Uterus (tissue), 4 donors: Measurements from ENCODE around the gene ARRDC3. TPM values are rescaled to one million over a fixed set of nuclear protein-coding genes. Genes with fewer than 3 reads are reported as not detected.
"Not testable (repeated sequence)": the region's sequence is repeated elsewhere in the genome, so short reads cannot be mapped to it uniquely, and the experiment has no call there.

ENCODE experiments used
- DNase-seq, 2 donors: peaks; one replicate each; pipeline ENCODE4 v3.0.0-alpha.2; 2019 to 2020
- H3K27ac ChIP-seq, 2 donors: fragments of 200-600 bp; sonication (generic); 1 replicate in 1 of 2; 2 replicates in 1 of 2; pipeline ENCODE4 v1.5.1; 2016 to 2018
- H3K27me3 ChIP-seq, 2 donors: fragments of 200-600 bp; sonication (generic); one replicate each; pipeline ENCODE4 v1.5.1; 2018 to 2019; ENCODE audit warnings: control low read depth in 1 of 2
- H3K36me3 ChIP-seq, 2 donors: fragments of 200-600 bp; sonication (generic); one replicate each; pipeline ENCODE4 v1.5.1; 2019; ENCODE audit warnings: control low read depth in 1 of 2
- H3K4me1 ChIP-seq, 2 donors: fragments of 200-600 bp; sonication (generic); one replicate each; pipeline ENCODE4 v1.5.1; 2018 to 2019; ENCODE audit warnings: control low read depth in 1 of 2
- H3K4me3 ChIP-seq, 2 donors: fragments of 200-600 bp; sonication (generic); 1 replicate in 1 of 2; 2 replicates in 1 of 2; pipeline ENCODE4 v1.5.1; 2018 to 2019; ENCODE audit warnings: mild to moderate bottlenecking in 1 of 2
- H3K9me3 ChIP-seq, 2 donors: fragments of 200-600 bp; sonication (generic); one replicate each; pipeline ENCODE4 v1.5.1; 2019; ENCODE audit warnings: control low read depth in 1 of 2
- POLR2A ChIP-seq, 2 donors: fragments of 450-650 bp; IDR thresholded peaks; one replicate each; pipeline ENCODE4 v1.6.1; 2016; ENCODE audit warnings: antibody characterized with exemption in 2 of 2, mild to moderate bottlenecking in 1 of 2, moderate library complexity in 1 of 2
- intact Hi-C: fragments of 100-400 bp; cut with DNase I; formaldehyde crosslinking; loops from one replicate; pipeline ENCODE4 v1.15.1; 2023; ENCODE audit warnings: low total_unique reads
- total RNA-seq, 4 donors: library from RNA; depleted of rRNA in 3 of 4; stranded (reverse); fragments of >200 nt in 3 of 4; gene quantifications; one replicate each; pipeline versions ENCODE4 v1.1.0 to v1.2.4, GENCODE V29; 2014 to 2023
- TF ChIP-seq, protein P1 (sequence below), 4 experiments: fragments of 200-600 bp in 2 of 4; fragments of 450-650 bp in 2 of 4; sonication (generic) in 2 of 4; IDR thresholded peaks; one replicate each; pipeline ENCODE4 v1.5.1; 2016 to 2019; ENCODE audit warnings: antibody characterized with exemption in 4 of 4, mild to moderate bottlenecking in 2 of 4, moderate library complexity in 1 of 4
- donor health status: DM: yes; HTN: yes; CAD: no.

Gene ARRDC3
- total RNA-seq, 4 donors from 2014 or later, result 11.5 to 237 (median 38.6) TPM

DNA sequence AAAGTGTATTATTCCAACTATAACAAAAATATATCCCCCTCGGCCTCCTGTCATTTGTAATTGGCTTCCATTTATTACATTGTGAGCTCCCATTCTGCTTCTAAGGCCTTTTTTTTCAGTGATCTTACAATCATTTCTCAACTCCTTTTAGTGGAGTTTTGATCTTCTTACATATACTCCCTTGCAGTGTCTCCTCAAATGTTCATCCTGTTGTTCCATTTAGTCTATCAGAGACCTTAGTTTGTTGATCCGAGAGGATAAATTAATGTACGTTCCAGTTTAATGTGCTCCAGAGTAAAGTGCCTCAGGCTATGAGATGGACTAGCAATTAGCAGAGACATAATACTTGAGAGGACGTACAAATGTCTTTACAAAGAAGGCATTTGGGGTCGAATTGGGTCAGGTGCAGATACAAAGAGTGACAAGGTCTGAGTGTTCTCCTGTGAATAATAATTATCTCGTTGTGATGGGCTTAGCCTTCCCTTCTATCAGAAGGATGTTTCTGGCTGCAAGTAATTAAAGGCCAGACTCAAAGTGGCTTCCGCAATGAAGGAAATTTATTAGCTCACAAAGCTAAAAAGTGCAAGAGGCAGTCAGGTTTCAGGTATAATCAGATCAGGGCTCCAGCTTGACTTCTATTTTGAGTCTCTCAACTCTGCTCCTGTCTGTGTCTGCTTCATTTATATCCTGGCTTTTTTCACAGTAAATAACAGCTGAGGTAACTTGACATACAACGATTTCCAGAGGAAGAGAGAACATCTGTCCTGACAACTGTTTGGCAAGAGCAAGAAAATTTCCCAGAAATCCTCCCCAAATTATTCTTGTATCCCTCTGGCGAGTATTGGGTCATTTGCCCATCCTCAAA, 30.1 kb downstream of the ARRDC3 start:
- Histone ChIP-seq H3K4me3 (no peak overlapping the region), H3K36me3 (no peaks in the 10 kb centered on the region), H3K4me1 (no peaks in the 10 kb centered on the region), H3K27ac (no peak overlapping the region), H3K9me3 (no peaks in the 10 kb centered on the region), H3K27me3 (no peaks in the 10 kb centered on the region)
- TF ChIP-seq POLR2A (IDR thresholded peaks at IDR 0.05), result no peak
- TF ChIP-seq, protein P1, sequence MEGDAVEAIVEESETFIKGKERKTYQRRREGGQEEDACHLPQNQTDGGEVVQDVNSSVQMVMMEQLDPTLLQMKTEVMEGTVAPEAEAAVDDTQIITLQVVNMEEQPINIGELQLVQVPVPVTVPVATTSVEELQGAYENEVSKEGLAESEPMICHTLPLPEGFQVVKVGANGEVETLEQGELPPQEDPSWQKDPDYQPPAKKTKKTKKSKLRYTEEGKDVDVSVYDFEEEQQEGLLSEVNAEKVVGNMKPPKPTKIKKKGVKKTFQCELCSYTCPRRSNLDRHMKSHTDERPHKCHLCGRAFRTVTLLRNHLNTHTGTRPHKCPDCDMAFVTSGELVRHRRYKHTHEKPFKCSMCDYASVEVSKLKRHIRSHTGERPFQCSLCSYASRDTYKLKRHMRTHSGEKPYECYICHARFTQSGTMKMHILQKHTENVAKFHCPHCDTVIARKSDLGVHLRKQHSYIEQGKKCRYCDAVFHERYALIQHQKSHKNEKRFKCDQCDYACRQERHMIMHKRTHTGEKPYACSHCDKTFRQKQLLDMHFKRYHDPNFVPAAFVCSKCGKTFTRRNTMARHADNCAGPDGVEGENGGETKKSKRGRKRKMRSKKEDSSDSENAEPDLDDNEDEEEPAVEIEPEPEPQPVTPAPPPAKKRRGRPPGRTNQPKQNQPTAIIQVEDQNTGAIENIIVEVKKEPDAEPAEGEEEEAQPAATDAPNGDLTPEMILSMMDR (IDR thresholded peaks at IDR 0.05), result no peak
- intact Hi-C loops, result no loop called here
- DNase-seq, result no peak

DNA sequence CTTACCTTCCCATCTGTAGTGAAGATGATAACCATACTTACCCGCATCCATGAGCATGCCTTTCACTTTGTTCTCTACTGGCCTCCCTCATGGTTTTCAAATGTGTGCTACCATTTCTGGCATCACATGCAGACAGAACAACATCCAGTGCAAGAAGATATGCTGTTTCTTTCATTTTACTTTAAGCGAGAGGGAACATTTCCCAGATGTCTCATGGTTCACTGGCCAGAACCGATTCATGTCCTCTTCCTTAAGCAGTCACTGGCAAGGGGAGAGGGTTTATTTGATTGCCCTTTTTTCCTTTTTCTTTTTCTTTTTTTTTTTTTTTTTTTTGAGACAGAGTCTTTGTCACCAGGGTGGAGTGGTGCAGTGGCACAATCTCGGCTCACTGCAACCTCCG, 37.7 kb downstream of the ARRDC3 start:
- H3K27me3 ChIP-seq, result no peaks in the 10 kb centered on the region
- TF ChIP-seq, protein P1 (IDR thresholded peaks at IDR 0.05), result no peak
- TF ChIP-seq POLR2A (IDR thresholded peaks at IDR 0.05), result no peak
- H3K36me3 ChIP-seq, result no peaks in the 10 kb centered on the region
- DNase-seq, result no peak
- no peak overlapping the region for H3K4me3 ChIP-seq
- H3K27ac ChIP-seq, result no peak overlapping the region
- no peaks in the 10 kb centered on the region for H3K4me1 ChIP-seq
- H3K9me3 ChIP-seq, result no peaks in the 10 kb centered on the region
- intact Hi-C loops, result no loop called here

DNA sequence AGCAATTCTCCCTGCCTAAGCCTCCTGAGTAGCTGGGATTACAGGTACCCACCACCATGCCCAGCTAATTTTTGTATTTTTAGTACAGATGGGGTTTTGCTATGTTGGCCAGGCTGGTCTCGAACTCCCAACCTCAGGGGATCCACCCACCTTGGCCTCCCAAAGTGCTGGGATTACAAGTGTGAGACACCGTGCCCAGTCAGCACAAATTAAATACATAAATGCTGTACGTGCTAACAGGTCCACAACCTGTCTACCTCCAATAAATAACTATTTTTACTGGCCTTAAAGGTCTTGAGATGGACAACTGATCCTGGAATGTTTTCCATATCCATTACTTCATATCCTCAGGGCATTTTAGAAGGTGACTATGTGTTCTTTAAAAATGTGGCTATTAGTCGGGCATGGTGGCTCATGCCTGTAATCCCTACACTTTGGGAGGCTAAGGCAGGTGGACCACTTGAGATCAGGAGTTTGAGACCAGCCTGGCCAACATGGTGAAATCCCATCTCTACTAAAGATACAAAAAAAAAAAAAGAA, 38.4 kb downstream of the ARRDC3 start:
- H3K9me3 ChIP-seq, DNase-seq, intact Hi-C loops, H3K27ac ChIP-seq, H3K4me1 ChIP-seq, H3K27me3 ChIP-seq, H3K4me3 ChIP-seq, H3K36me3 ChIP-seq: not testable (repeated sequence)

DNA sequence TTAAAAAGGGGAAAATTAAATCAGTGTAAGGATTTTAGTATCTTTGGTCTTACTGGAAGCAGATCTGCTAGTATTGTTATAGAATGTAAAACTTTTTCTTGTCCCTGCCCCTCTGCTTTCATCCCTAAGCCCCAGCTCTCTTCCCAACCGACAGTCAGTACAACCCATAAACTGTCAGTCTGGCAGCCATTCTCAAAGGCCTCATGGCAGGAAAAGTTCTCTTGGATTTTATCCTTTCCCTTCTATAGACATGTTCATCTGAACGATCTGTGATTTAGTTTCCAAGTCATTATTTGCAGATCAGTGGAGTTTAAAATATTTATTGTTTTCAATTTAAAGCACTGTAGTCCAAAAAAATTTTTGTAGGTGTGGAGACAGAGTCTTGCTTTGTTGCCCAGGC, 39.2 kb downstream of the ARRDC3 start:
- no peak overlapping the region for H3K27ac ChIP-seq
- intact Hi-C loops, result no loop called here
- DNase-seq, result no peak

DNA sequence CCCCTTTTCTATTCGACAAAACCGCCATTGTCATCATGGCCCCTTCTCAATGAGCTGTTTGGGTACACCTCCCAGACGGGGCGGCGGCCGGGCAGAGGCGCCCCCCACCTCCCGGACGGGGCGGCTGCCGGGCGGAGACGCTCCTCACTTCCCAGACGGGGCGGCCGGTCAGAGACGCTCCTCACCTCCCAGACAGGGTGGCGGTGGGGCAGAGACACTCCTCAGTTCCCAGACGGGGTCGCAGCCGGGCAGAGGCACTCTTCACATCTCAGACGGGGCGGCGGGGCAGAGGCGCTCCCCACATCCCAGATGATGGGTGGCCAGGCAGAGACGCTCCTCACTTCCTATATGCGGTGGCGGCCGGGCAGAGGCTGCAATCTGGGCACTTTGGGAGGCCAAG, 40.2 kb downstream of the ARRDC3 start:
- H3K27ac ChIP-seq, H3K9me3 ChIP-seq, H3K36me3 ChIP-seq, DNase-seq, H3K27me3 ChIP-seq, intact Hi-C loops, H3K4me1 ChIP-seq, H3K4me3 ChIP-seq: not testable (repeated sequence)

More for the DNA sequence above, 39.2 kb downstream of the ARRDC3 start:
- Histone ChIP-seq H3K36me3 (no peaks in the 10 kb centered on the region), H3K9me3 (no peaks in the 10 kb centered on the region), H3K4me1 (no peaks in the 10 kb centered on the region), H3K4me3 (no peak overlapping the region), H3K27me3 (no peaks in the 10 kb centered on the region)
- TF ChIP-seq, protein P1 (IDR thresholded peaks at IDR 0.05), result no peak
- TF ChIP-seq POLR2A (IDR thresholded peaks at IDR 0.05), result no peak

DNA sequence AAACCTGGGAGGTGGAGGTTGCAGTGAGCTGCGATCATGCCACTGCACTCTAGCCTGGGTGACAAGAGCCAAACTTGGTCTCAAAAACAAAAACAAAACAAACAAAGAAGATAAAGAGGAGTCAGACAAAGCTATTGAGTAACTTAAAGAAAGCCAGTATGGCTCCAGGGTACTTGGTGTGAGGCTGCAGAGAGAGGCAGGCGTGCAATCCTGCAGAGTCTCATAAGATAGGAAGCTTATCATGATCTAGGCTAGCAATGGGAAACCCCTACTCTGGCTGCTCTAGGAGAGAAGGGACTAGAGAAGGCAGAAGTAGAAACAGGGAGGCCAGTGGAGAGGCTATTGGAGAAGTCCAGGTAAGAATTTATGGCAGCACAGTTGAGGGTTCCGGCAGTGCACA, 42.0 kb downstream of the ARRDC3 start:
- Histone ChIP-seq H3K27ac (no peak overlapping the region), H3K9me3 (no peaks in the 10 kb centered on the region), H3K4me1 (no peaks in the 10 kb centered on the region), H3K27me3 (no peaks in the 10 kb centered on the region), H3K4me3 (no peak overlapping the region), H3K36me3 (no peaks in the 10 kb centered on the region)
- TF ChIP-seq POLR2A (IDR thresholded peaks at IDR 0.05), result no peak
- TF ChIP-seq, protein P1 (IDR thresholded peaks at IDR 0.05), result no peak
- no peak for DNase-seq
- intact Hi-C loops, result no loop called here
